ENCODE data around the gene MTHFD1L.

DNA sequence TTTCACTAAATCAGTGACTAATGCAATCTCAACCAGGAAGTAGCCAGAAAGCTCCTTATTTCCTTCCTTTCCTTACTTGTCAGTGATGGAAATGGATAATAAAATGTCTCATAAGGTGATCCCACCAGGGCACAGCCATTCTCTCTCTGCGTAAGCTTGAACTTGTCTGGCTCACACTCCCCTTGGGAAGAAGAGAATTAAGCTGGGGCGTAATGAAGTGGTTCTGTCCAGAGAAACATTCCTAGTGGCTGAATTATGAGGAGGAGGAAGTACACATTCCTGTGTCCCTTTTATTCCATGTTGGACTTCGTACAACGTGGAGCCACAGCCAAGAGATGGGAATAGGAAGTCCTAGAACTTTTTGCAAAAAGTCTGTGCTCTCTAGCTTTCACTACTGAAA is 93.7 kb downstream of the MTHFD1L start:
- TF ChIP-seq, protein P1, sequence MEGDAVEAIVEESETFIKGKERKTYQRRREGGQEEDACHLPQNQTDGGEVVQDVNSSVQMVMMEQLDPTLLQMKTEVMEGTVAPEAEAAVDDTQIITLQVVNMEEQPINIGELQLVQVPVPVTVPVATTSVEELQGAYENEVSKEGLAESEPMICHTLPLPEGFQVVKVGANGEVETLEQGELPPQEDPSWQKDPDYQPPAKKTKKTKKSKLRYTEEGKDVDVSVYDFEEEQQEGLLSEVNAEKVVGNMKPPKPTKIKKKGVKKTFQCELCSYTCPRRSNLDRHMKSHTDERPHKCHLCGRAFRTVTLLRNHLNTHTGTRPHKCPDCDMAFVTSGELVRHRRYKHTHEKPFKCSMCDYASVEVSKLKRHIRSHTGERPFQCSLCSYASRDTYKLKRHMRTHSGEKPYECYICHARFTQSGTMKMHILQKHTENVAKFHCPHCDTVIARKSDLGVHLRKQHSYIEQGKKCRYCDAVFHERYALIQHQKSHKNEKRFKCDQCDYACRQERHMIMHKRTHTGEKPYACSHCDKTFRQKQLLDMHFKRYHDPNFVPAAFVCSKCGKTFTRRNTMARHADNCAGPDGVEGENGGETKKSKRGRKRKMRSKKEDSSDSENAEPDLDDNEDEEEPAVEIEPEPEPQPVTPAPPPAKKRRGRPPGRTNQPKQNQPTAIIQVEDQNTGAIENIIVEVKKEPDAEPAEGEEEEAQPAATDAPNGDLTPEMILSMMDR (conservative IDR thresholded peaks at IDR 0.05 in 1 of 2, IDR thresholded peaks at IDR 0.05 in 1 of 2; ENCODE audit: extremely low read depth in 1 of 2, insufficient read depth in 1 of 2, low read depth in 1 of 2, low read length in 2 of 2) = no peak
- TF ChIP-seq EZH2 (IDR thresholded peaks at IDR 0.05; ENCODE audit: borderline replicate concordance, low read length) = no peak

Data from mammary epithelial cell (primary cell).